Endothelial cell (in vitro differentiated cells): ENCODE results near the gene ZNF846. TPM values are rescaled to one million over a fixed set of nuclear protein-coding genes. Genes with fewer than 3 reads are reported as not detected.

Source experiments
- DNase-seq: peaks from one replicate; pipeline ENCODE4 v3.0.0; 2021; ENCODE audit warnings: low spot score
- H3K27ac Mint-ChIP-seq: one replicate; pipeline ENCODE4 v1.8.0; 2021; ENCODE audit warnings: mixed read lengths, inconsistent platforms; ENCODE audit not compliant: unreplicated experiment
- H3K27me3 Mint-ChIP-seq: one replicate; pipeline ENCODE4 v1.8.0; 2021; ENCODE audit warnings: mild to moderate bottlenecking, moderate library complexity, mixed read lengths, inconsistent platforms; ENCODE audit not compliant: unreplicated experiment
- H3K36me3 Mint-ChIP-seq: one replicate; pipeline ENCODE4 v1.8.0; 2021; ENCODE audit warnings: mild to moderate bottlenecking, low read depth, mixed read lengths, inconsistent platforms; ENCODE audit not compliant: unreplicated experiment
- H3K4me1 Mint-ChIP-seq: one replicate; pipeline ENCODE4 v1.8.0; 2021; ENCODE audit warnings: mild to moderate bottlenecking, mixed read lengths, inconsistent platforms; ENCODE audit not compliant: unreplicated experiment
- H3K4me3 Mint-ChIP-seq: one replicate; pipeline ENCODE4 v1.8.0; 2021; ENCODE audit warnings: mild to moderate bottlenecking, mixed read lengths, inconsistent platforms; ENCODE audit not compliant: unreplicated experiment
- H3K9me3 Mint-ChIP-seq: one replicate; pipeline ENCODE4 v1.8.0; 2021; ENCODE audit warnings: mixed read lengths, inconsistent platforms; ENCODE audit not compliant: unreplicated experiment
- long read RNA-seq: library from polyadenylated mRNA; unstranded; transcript quantifications from one replicate; pipeline ENCODE4 v2.0.0, GENCODE V29; 2020; ENCODE audit not compliant: unreplicated experiment
- total RNA-seq: library from RNA; stranded (reverse); fragmentation: NEBNext Ultra II Directional; extraction: Animal tissue kit (Norgen Biotek cat#: 25700); gene quantifications from one replicate; pipeline ENCODE4 v1.2.1, GENCODE V29; 2021; ENCODE audit not compliant: unreplicated experiment
- TF ChIP-seq, protein P1 (sequence below): fragments of 200-600 bp; sonication (generic); IDR thresholded peaks from one replicate; pipeline ENCODE4 v1.5.0; 2021; ENCODE audit warnings: antibody characterized with exemption; ENCODE audit not compliant: unreplicated experiment

The ZNF846 gene
- 17.6 TPM for total RNA-seq
- long read RNA-seq, partial matches to known transcripts = 0 of 1 reads
- long read RNA-seq, other reads (novel, unspliced or antisense) = 0 of 1 reads

- H3K4me3 Mint-ChIP-seq = peak within 1 kb of the TSS; percentile 92
- peak within 1 kb of the TSS; percentile 94 for H3K27ac Mint-ChIP-seq
- H3K9me3 Mint-ChIP-seq = no peaks in the 10 kb centered on the region
- peaks cover 4% of the 10 kb centered on the region for H3K27me3 Mint-ChIP-seq
- TF ChIP-seq, protein P1, sequence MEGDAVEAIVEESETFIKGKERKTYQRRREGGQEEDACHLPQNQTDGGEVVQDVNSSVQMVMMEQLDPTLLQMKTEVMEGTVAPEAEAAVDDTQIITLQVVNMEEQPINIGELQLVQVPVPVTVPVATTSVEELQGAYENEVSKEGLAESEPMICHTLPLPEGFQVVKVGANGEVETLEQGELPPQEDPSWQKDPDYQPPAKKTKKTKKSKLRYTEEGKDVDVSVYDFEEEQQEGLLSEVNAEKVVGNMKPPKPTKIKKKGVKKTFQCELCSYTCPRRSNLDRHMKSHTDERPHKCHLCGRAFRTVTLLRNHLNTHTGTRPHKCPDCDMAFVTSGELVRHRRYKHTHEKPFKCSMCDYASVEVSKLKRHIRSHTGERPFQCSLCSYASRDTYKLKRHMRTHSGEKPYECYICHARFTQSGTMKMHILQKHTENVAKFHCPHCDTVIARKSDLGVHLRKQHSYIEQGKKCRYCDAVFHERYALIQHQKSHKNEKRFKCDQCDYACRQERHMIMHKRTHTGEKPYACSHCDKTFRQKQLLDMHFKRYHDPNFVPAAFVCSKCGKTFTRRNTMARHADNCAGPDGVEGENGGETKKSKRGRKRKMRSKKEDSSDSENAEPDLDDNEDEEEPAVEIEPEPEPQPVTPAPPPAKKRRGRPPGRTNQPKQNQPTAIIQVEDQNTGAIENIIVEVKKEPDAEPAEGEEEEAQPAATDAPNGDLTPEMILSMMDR = no peak
- H3K36me3 Mint-ChIP-seq = peaks cover 22% of the 10 kb centered on the region
- no peaks in the 10 kb centered on the region for H3K4me1 Mint-ChIP-seq
- peak; percentile 88 for DNase-seq
These were observed at the start of gene ZNF846 for GRCh38 chr19:9768175-9769112. TSS of gene ZNF846 (minus strand) at chr19:9768738. CDS start at chr19:9764950, 3,788 bp downstream.

DNA sequence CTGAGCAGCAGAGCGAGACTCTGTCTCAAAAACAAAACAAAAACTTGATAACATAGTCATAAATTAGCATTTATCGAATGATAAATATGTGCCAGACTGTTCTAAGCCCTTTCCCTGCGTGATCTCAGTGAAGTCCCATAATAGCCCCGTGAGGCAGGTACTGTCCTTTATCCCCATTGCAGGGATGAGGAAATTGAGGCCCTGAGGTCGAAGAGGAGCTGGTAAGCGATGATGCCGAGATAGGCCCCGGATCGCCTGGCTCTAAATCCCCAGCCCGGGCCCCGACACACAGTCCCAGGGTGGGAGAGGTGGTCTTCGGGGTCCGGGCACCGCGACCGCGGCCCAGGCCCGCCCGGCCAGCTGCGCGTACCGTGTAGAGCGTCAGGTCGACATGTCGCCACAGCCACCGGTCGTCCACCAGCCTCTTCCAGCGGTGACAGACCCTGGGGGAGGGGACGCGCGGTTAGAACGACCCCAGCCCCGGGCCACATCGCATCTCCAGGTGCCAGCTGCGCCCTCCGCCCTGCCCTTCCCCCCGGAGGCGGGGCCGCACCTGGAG is 49.7 kb upstream of the ZNF846 start:
- DNase-seq = no peak
- Mint-ChIP-seq H3K27ac (peak overlapping the region; percentile 88), H3K27me3 (peaks cover 10% of the 10 kb centered on the region)

DNA sequence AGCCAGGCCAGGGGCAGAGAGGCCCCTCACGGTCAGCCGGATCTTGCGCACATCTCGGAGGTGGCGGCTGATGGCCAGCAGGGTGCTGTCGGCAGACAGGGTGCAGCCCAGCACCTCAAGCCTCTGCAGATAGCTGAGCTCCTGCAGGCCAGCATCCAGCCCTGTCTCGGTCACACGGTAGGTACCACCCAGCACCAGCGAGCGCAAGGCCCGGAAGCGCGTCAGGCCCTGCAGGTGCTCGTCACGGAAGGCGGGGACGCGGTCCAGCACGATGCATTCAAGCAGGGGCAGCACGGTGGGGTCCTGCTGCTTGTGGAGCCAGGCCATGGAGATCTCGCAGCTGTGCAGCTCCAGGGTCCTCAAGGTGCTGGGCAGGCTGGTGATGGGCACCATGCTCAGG is 42.6 kb upstream of the ZNF846 start:
- Mint-ChIP-seq H3K4me1 (no peaks in the 10 kb centered on the region), H3K36me3 (peaks cover 30% of the 10 kb centered on the region)
- TF ChIP-seq, protein P1 = no peak

More for the DNA sequence above, 49.7 kb upstream of the ZNF846 start:
- peak overlapping the region; percentile 93 for H3K4me3 Mint-ChIP-seq
- peaks cover 11% of the 10 kb centered on the region for H3K4me1 Mint-ChIP-seq
- peaks cover 4% of the 10 kb centered on the region for H3K9me3 Mint-ChIP-seq
- peaks cover 35% of the 10 kb centered on the region for H3K36me3 Mint-ChIP-seq
- TF ChIP-seq, protein P1 = no peak

GRCh38 chr19:9808855-9809824 is 40.6 kb upstream of the ZNF846 start:
- DNase-seq = no peak
- no peak overlapping the region for H3K27ac Mint-ChIP-seq

More for the DNA sequence above, 42.6 kb upstream of the ZNF846 start:
- DNase-seq = no peak
- Mint-ChIP-seq H3K4me3 (no peak overlapping the region), H3K9me3 (peaks cover under 1% of the 10 kb centered on the region), H3K27me3 (peaks cover 3% of the 10 kb centered on the region), H3K27ac (no peak overlapping the region)

More at GRCh38 chr19:9808855-9809824, 40.6 kb upstream of the ZNF846 start:
- H3K36me3 Mint-ChIP-seq = peaks cover 16% of the 10 kb centered on the region
- no peaks in the 10 kb centered on the region for H3K4me1 Mint-ChIP-seq
- H3K27me3 Mint-ChIP-seq = peaks cover 2% of the 10 kb centered on the region
- TF ChIP-seq, protein P1 = no peak
- H3K9me3 Mint-ChIP-seq = no peaks in the 10 kb centered on the region
- H3K4me3 Mint-ChIP-seq = peak overlapping the region; percentile 43
